LNCAP (cell line): Measurements from ENCODE around the gene YDJC.

Source experiments
- CTCF ChIP-seq: fragments of 450-650 bp; IDR thresholded peaks from 2 replicates; pipeline ENCODE4 v1.5.1; 2017; ENCODE audit warnings: mild to moderate bottlenecking

YDJC gene

DNA sequence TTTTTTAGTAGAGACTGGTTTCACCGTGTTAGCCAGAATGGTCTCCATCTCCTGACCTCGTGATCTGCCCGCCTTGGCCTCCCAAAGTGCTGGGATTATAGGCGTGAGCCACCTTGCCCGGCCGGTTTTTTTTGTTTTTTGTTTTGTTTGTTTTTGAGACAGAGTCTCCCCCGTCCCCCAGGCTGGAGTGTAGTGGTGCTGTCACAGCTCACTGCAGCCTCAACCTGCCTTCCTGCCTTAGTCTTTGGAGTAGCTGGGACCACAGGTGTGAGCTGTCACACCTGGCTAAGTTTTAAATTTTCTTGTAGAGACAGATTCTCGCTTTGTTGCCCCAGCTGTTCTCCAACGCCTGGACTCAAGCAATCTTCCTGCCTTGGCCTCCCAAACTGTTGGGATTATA is 39.2 kb upstream of the YDJC start:
- TF ChIP-seq CTCF, result no peak

DNA sequence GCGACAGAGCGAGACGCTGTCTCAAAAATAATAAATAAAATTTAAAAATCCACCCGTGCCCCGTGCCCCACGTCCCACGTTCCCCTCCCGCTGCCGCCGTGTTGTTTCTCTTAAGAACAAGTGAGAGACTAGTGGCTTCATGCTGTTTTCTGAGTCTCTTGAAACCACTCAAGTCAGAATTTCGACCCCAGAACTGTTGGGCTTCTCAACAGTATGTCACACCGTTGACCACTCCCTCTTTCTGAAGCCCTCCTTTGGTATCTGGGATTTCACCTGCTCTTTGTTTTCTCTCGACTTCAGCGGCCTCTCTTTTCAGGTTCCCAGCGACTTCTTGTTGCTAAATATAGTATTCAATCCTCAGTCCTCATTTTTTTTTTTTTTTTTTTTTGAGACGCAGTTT is 37.0 kb upstream of the YDJC start:
- no peak for TF ChIP-seq CTCF

- TF ChIP-seq CTCF, result no peak
Measured at GRCh38 chr22:21665047-21665851, 35.4 kb upstream of the YDJC start.

GRCh38 chr22:21663738-21664137 is 33.9 kb upstream of the YDJC start:
- no peak for TF ChIP-seq CTCF

DNA sequence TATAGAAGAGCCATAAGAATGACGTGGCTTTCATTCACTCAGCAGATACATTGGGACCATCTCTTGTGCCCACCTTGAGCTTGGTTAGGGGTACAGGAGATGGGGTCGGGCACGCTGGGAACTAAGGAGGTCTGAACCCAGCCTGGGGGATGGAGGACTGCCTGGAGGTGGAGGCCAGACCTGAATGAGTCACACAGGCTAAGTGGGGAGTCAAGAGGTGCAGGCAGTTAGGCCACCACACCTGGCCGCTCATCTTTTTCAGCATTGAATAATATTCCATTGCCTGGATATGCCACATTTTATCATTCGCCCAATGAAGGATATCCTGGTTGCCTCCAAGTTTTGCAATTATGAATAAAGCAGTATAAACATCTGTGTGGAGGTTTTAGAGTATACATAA is 32.2 kb upstream of the YDJC start:
- TF ChIP-seq CTCF, result no peak

DNA sequence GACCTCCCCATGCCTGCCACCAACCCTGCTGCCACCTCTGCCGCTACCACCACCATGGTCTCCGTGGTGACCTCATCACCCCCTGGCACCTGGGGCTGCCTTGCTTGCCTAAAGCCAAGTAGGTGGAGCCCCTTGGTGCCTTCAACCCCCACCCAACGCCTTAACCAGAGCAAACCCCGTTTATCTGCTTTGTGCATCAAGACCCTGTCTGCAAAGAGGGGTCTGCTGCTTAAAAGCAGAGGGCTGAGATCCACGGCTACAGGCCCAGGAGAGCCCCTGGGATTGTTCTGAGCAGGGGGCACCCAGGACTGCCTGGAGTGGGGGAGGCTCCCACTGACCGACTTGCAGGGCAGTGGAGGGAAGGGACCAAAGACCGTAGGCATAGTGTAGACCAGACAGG is 31.1 kb upstream of the YDJC start:
- no peak for TF ChIP-seq CTCF

DNA sequence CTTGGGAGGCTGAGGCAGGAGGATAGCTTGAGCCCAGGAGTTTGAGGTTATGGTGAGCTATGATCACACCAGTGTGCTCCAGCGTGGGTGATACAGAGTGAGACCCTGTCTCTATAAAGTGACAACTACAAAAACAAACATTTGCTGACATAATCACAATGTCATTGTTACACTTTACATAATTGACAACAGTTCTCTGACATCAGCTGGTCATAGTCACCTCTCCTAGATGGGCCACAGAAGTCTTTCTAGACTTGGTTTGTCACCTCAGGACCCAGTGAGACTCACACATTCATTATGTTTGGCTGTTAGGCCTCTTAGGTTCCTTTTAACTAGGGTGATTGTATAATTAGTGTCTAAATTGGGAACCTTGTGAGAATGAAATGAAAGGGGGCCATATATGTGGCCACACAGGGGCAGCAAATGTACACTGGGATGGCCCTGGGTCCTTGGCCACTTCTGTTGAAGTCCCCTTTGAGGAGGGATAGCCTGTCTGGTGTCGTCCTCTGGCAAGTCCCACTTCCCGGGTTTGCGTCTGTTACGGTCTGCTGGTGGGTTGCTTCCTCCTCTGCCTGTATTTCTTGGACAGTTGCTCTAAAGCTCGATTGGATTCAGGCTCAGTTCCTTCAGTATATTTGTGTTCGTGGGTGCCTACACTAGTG is 30.2 kb upstream of the YDJC start:
- TF ChIP-seq CTCF, result no peak
